Astrocyte (in vitro differentiated cells and primary cell): ENCODE measurements around the gene PRRT1. TPM values are rescaled to one million over a fixed set of nuclear protein-coding genes. Genes with fewer than 3 reads are reported as not detected.

Source experiments
- DNase-seq: peaks from one replicate; pipeline ENCODE4 v3.0.0-alpha.2; 2010; ENCODE audit warnings: low read depth
- FAIRE-seq: peaks from 2 replicates; lab custom pipeline; 2011; peaks lifted over from hg19 to GRCh38; lab: Jason Lieb, UNC
- H2AFZ ChIP-seq: 2 replicates; pipeline ENCODE4 v1.6.0; 2012; ENCODE audit warnings: low read depth, low read length, inconsistent platforms
- H3K27ac ChIP-seq: 2 replicates; pipeline ENCODE4 v1.5.1; 2011; ENCODE audit warnings: low read depth, low read length, inconsistent platforms
- H3K27me3 ChIP-seq: 2 replicates; pipeline ENCODE4 v1.6.0; 2011; ENCODE audit warnings: low read length, inconsistent platforms; ENCODE audit not compliant: insufficient read depth
- H3K36me3 ChIP-seq: 2 replicates; pipeline ENCODE4 v1.5.1; 2011; ENCODE audit warnings: low read length, inconsistent platforms; ENCODE audit not compliant: insufficient read depth
- H3K4me1 ChIP-seq: 2 replicates; pipeline ENCODE4 v1.5.1; 2011; ENCODE audit warnings: low read length, inconsistent platforms; ENCODE audit not compliant: insufficient read depth
- H3K4me2 ChIP-seq: 2 replicates; pipeline ENCODE4 v1.6.0; 2012; ENCODE audit warnings: low read length, inconsistent platforms
- H3K4me3 ChIP-seq: 2 replicates; pipeline ENCODE4 v1.5.1; 2011; ENCODE audit warnings: low read depth, mild to moderate bottlenecking, low read length, inconsistent platforms; ENCODE audit not compliant: insufficient read depth
- H3K79me2 ChIP-seq: 2 replicates; pipeline ENCODE4 v1.6.0; 2012; ENCODE audit warnings: mild to moderate bottlenecking, low read length, inconsistent platforms; ENCODE audit not compliant: insufficient read depth
- H3K9ac ChIP-seq: 2 replicates; pipeline ENCODE4 v1.6.0; 2012; ENCODE audit warnings: mild to moderate bottlenecking, low read length, inconsistent platforms
- H3K9me3 ChIP-seq: 2 replicates; pipeline ENCODE4 v1.5.1; 2012; ENCODE audit warnings: low read depth, mild to moderate bottlenecking, low read length, inconsistent platforms; ENCODE audit not compliant: insufficient read depth
- H4K20me1 ChIP-seq: 2 replicates; pipeline ENCODE4 v1.6.0; 2012; ENCODE audit warnings: low read length, inconsistent platforms; ENCODE audit not compliant: insufficient read depth
- H3K27ac Mint-ChIP-seq: one replicate; pipeline ENCODE4 v1.8.0; 2021; ENCODE audit warnings: mild to moderate bottlenecking, mixed read lengths; ENCODE audit not compliant: unreplicated experiment
- H3K27me3 Mint-ChIP-seq: one replicate; pipeline ENCODE4 v1.8.0; 2021; ENCODE audit warnings: low read depth, mixed read lengths; ENCODE audit not compliant: unreplicated experiment
- H3K36me3 Mint-ChIP-seq: one replicate; pipeline ENCODE4 v1.8.0; 2021; ENCODE audit warnings: low read depth, mixed read lengths; ENCODE audit not compliant: unreplicated experiment
- H3K4me1 Mint-ChIP-seq: one replicate; pipeline ENCODE4 v1.8.0; 2021; ENCODE audit warnings: low read depth, mixed read lengths; ENCODE audit not compliant: unreplicated experiment
- H3K4me3 Mint-ChIP-seq: one replicate; pipeline ENCODE4 v1.8.0; 2021; ENCODE audit warnings: mild to moderate bottlenecking, moderate library complexity, mixed read lengths; ENCODE audit not compliant: unreplicated experiment
- H3K9me3 Mint-ChIP-seq: one replicate; pipeline ENCODE4 v1.8.0; 2021; ENCODE audit warnings: mild to moderate bottlenecking, mixed read lengths; ENCODE audit not compliant: unreplicated experiment
- CTCF ChIP-seq: IDR thresholded peaks from 2 replicates; pipeline ENCODE4 v1.5.1; 2011; ENCODE audit warnings: low read depth, mild to moderate bottlenecking, inconsistent platforms, low read length, moderate library complexity; ENCODE audit not compliant: insufficient read depth
- EZH2 ChIP-seq: IDR thresholded peaks from 2 replicates; pipeline ENCODE4 v1.6.1; 2012; ENCODE audit warnings: mild to moderate bottlenecking, low read length, inconsistent platforms; ENCODE audit not compliant: insufficient read depth
- total RNA-seq: library from RNA; stranded (reverse); gene quantifications from 2 replicates; pipeline ENCODE4 v1.2.1, GENCODE V29; 2021

Gene PRRT1
- total RNA-seq, 1 donor from 2014 or later: 0.45 TPM

- no peak overlapping the region for H3K27ac Mint-ChIP-seq
- Histone ChIP-seq H3K4me3 (no peak overlapping the region), H3K4me2 (no peak overlapping the region)
Measured at GRCh38 chr6:32149932-32150870, 1.5 kb downstream of the PRRT1 start.

GRCh38 chr6:32149092-32149755 lies 2.5 kb downstream of the PRRT1 start:
- Histone ChIP-seq H3K9me3 (no peaks in the 10 kb centered on the region), H4K20me1 (no peaks in the 10 kb centered on the region), H3K4me2 (peak overlapping the region; percentile 66), H3K4me1 (peaks cover 16% of the 10 kb centered on the region), H3K4me3 (peak overlapping the region; percentile 35), H3K36me3 (no peaks in the 10 kb centered on the region), H3K79me2 (peaks cover under 1% of the 10 kb centered on the region), H3K27ac (no peak overlapping the region), H3K9ac (no peak overlapping the region), H3K27me3 (peaks cover 37% of the 10 kb centered on the region), H2AFZ (peak overlapping the region; percentile 61)
- no peak for FAIRE-seq
- DNase-seq: no peak
- H3K4me1 Mint-ChIP-seq: peaks cover 22% of the 10 kb centered on the region
- H3K27ac Mint-ChIP-seq: no peak overlapping the region
- peaks cover 9% of the 10 kb centered on the region for H3K9me3 Mint-ChIP-seq
- peaks cover 6% of the 10 kb centered on the region for H3K36me3 Mint-ChIP-seq
- no peak for TF ChIP-seq CTCF
- TF ChIP-seq EZH2: peak; percentile 1
- H3K27me3 Mint-ChIP-seq: peaks cover 33% of the 10 kb centered on the region
- H3K4me3 Mint-ChIP-seq: no peak overlapping the region

More at GRCh38 chr6:32149932-32150870, 1.5 kb downstream of the PRRT1 start:
- no peak overlapping the region for H3K27ac ChIP-seq
- no peak for TF ChIP-seq CTCF
- TF ChIP-seq EZH2: no peak
- H3K36me3 Mint-ChIP-seq: peaks cover 8% of the 10 kb centered on the region
- H3K79me2 ChIP-seq: peaks cover 11% of the 10 kb centered on the region
- peaks cover 37% of the 10 kb centered on the region for H3K27me3 ChIP-seq
- H3K9me3 ChIP-seq: no peaks in the 10 kb centered on the region
- H3K36me3 ChIP-seq: no peaks in the 10 kb centered on the region
- peaks cover 3% of the 10 kb centered on the region for H4K20me1 ChIP-seq
- H3K4me1 ChIP-seq: peaks cover 21% of the 10 kb centered on the region
- DNase-seq: no peak
- H2AFZ ChIP-seq: no peak overlapping the region
- peaks cover 27% of the 10 kb centered on the region for H3K4me1 Mint-ChIP-seq
- peaks cover 9% of the 10 kb centered on the region for H3K9me3 Mint-ChIP-seq
- peaks cover 33% of the 10 kb centered on the region for H3K27me3 Mint-ChIP-seq
- FAIRE-seq: no peak
- H3K9ac ChIP-seq: no peak overlapping the region
- peak overlapping the region; percentile 45 for H3K4me3 Mint-ChIP-seq
